WTC11 (cell line): Measurements from ENCODE around the gene ROBO1. TPM values are rescaled to one million over a fixed set of nuclear protein-coding genes. Genes with fewer than 3 reads are reported as not detected.

ENCODE experiments used
- ATAC-seq: fragments of 200-7000 bp; cut with Tn5 transposase; 2 replicates; pipeline ENCODE4 v1.10.0; 2021; ENCODE audit warnings: mild to moderate bottlenecking, moderate library complexity
- CTCF ChIA-PET: fragments of 300-600 bp; sonication (Branson Sonifier 250); formaldehyde crosslinking; loops from one replicate; lab custom pipeline; 2021; ENCODE audit warnings: antibody characterized with exemption; lab: Charles Lee
- POLR2A ChIA-PET: fragments of 350-600 bp; sonication (Branson Sonifier 250); formaldehyde crosslinking; loops from one replicate; lab custom pipeline; 2021; ENCODE audit warnings: antibody characterized with exemption; lab: Charles Lee
- DNase-seq: peaks from one replicate; pipeline ENCODE4 v3.0.0; 2021; ENCODE audit warnings: low spot score
- H3K27ac Mint-ChIP-seq: 2 replicates; pipeline ENCODE4 v1.8.0; 2021; ENCODE audit warnings: mixed read lengths
- H3K27me3 Mint-ChIP-seq: 2 replicates; pipeline ENCODE4 v1.8.0; 2021; ENCODE audit warnings: low read depth, mild to moderate bottlenecking, moderate library complexity, mixed read lengths
- H3K36me3 Mint-ChIP-seq: 2 replicates; pipeline ENCODE4 v1.8.0; 2021; ENCODE audit warnings: mixed read lengths
- H3K4me1 Mint-ChIP-seq: 2 replicates; pipeline ENCODE4 v1.8.0; 2022; ENCODE audit warnings: mixed read lengths
- H3K4me3 Mint-ChIP-seq: 2 replicates; pipeline ENCODE4 v1.8.0; 2021; ENCODE audit warnings: mild to moderate bottlenecking, moderate library complexity, mixed read lengths
- H3K9me3 Mint-ChIP-seq: 2 replicates; pipeline ENCODE4 v1.8.0; 2021; ENCODE audit warnings: mixed read lengths
- ELF4 ChIP-seq: sonication (generic); formaldehyde crosslinking; IDR thresholded peaks from 2 replicates; pipeline ENCODE4 v1.8.1; 2022; ENCODE audit warnings: low read depth, mild to moderate bottlenecking, moderate library complexity, missing genetic modification reagents
- EMX1 ChIP-seq: fragments of 250-450 bp; sonication (Bioruptor Pico); IDR thresholded peaks from 2 replicates; pipeline ENCODE4 v1.8.0; 2021; ENCODE audit warnings: mild to moderate bottlenecking
- ESRRA ChIP-seq: sonication (generic); formaldehyde crosslinking; IDR thresholded peaks from 2 replicates; pipeline ENCODE4 v1.8.1; 2022; ENCODE audit warnings: mild to moderate bottlenecking, missing genetic modification reagents, borderline replicate concordance
- FOXK1 ChIP-seq: sonication (generic); formaldehyde crosslinking; IDR thresholded peaks from 2 replicates; pipeline ENCODE4 v1.8.0; 2022; ENCODE audit warnings: mild to moderate bottlenecking, moderate library complexity, missing genetic modification reagents
- IRF2 ChIP-seq: sonication (generic); formaldehyde crosslinking; IDR thresholded peaks from 2 replicates; pipeline ENCODE4 v1.8.0; 2022; ENCODE audit warnings: low read depth, missing genetic modification reagents, borderline replicate concordance
- JAZF1 ChIP-seq: fragments of 250-450 bp; sonication (Bioruptor Pico); IDR thresholded peaks from 2 replicates; pipeline ENCODE4 v1.9.0; 2021; ENCODE audit warnings: moderate library complexity, mild to moderate bottlenecking, inconsistent platforms
- PRRX2 ChIP-seq: fragments of 250-450 bp; sonication (Bioruptor Pico); IDR thresholded peaks from 2 replicates; pipeline ENCODE4 v1.8.0; 2021; ENCODE audit warnings: mild to moderate bottlenecking
- RORB ChIP-seq: fragments of 250-450 bp; sonication (Bioruptor Pico); IDR thresholded peaks from 2 replicates; pipeline ENCODE4 v1.9.0; 2021; ENCODE audit warnings: mild to moderate bottlenecking
- ZNF138 ChIP-seq: sonication (generic); formaldehyde crosslinking; conservative IDR thresholded peaks from 2 replicates; pipeline ENCODE4 v1.8.1; 2022; ENCODE audit warnings: mild to moderate bottlenecking, moderate library complexity, missing genetic modification reagents
- ZNF671 ChIP-seq: fragments of 250-450 bp; sonication (Bioruptor Pico); IDR thresholded peaks from 2 replicates; pipeline ENCODE4 v1.8.0; 2021; ENCODE audit warnings: mild to moderate bottlenecking
- total RNA-seq: library from RNA; stranded (reverse); gene quantifications from 3 replicates; pipeline ENCODE4 v1.2.3, GENCODE V29; 2021
- TF ChIP-seq, protein P1 (sequence below): fragments of 250-450 bp; sonication (Bioruptor Pico); IDR thresholded peaks from 2 replicates; pipeline ENCODE4 v1.9.0; 2021; ENCODE audit warnings: mild to moderate bottlenecking
- TF ChIP-seq, protein P2 (sequence below): fragments of 250-450 bp; sonication (Bioruptor Pico); IDR thresholded peaks from 2 replicates; pipeline ENCODE4 v1.9.0; 2021; ENCODE audit warnings: mild to moderate bottlenecking
- TF ChIP-seq, protein P3 (sequence below): sonication (generic); formaldehyde crosslinking; IDR thresholded peaks from 2 replicates; pipeline ENCODE4 v1.8.1; 2023; ENCODE audit warnings: mild to moderate bottlenecking, moderate library complexity, missing genetic modification reagents
- TF ChIP-seq, protein P4 (sequence below): sonication (generic); formaldehyde crosslinking; IDR thresholded peaks from 2 replicates; pipeline ENCODE4 v1.8.1; 2022; ENCODE audit warnings: mild to moderate bottlenecking, missing genetic modification reagents, moderate library complexity, borderline replicate concordance
- TF ChIP-seq, protein P5 (sequence below): sonication (generic); formaldehyde crosslinking; IDR thresholded peaks from 2 replicates; pipeline ENCODE4 v1.8.1; 2023; ENCODE audit warnings: mild to moderate bottlenecking, missing genetic modification reagents, borderline replicate concordance
- TF ChIP-seq, protein P6 (sequence below): sonication (generic); formaldehyde crosslinking; IDR thresholded peaks from 2 replicates; pipeline ENCODE4 v1.8.1; 2022; ENCODE audit warnings: low read depth, missing genetic modification reagents, borderline replicate concordance
- TF ChIP-seq, protein P7 (sequence below): sonication (generic); formaldehyde crosslinking; IDR thresholded peaks from 2 replicates; pipeline ENCODE4 v1.8.1; 2022; ENCODE audit warnings: missing genetic modification reagents, borderline replicate concordance
- TF ChIP-seq, protein P8 (sequence below): fragments of 250-450 bp; sonication (Bioruptor Pico); IDR thresholded peaks from 2 replicates; pipeline ENCODE4 v2.1.2; 2022; ENCODE audit warnings: mild to moderate bottlenecking, moderate library complexity
- TF ChIP-seq, protein P9 (sequence below): sonication (generic); formaldehyde crosslinking; IDR thresholded peaks from 2 replicates; pipeline ENCODE4 v1.8.1; 2022; ENCODE audit warnings: low read depth, mild to moderate bottlenecking, moderate library complexity, missing genetic modification reagents, borderline replicate concordance

Gene ROBO1
- total RNA-seq, 1 experiment from 2014 or later: 90.9 TPM

DNA sequence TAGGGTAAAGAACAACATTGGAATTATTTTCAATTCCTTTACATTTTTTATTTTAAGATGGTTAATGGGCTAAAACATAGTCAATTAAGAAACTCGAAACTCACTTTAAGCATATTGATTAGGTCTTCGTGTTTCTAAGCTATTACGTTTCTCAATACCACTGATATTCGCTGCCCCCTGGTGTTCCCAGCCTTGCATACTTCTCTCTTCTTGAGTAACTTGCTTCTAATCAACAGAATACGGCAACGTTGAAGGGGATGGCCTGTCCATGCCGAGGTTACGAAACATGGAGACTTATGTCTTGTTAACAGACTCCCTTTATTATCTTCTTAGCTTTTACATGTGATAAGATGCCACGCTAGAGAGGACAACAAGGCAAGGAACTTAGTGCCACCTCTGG is 43.6 kb downstream of the ROBO1 start:
- Mint-ChIP-seq H3K27ac (no peak overlapping the region), H3K36me3 (no peaks in the 10 kb centered on the region), H3K27me3 (no peaks in the 10 kb centered on the region), H3K4me1 (peaks cover 5% of the 10 kb centered on the region), H3K9me3 (no peaks in the 10 kb centered on the region), H3K4me3 (no peak overlapping the region)
- ChIA-PET CTCF (interaction anchor here (0.5 to 3.0 kb wide), 4 partner anchors 25 to 203 kb away, joined by 3 to 23 read pairs (median 4); no protein-coding TSS in a partner anchor), POLR2A (no interaction called here)
- DNase-seq (peak; percentile 53), ATAC-seq (peak; percentile 59)
- TF ChIP-seq, protein P1, sequence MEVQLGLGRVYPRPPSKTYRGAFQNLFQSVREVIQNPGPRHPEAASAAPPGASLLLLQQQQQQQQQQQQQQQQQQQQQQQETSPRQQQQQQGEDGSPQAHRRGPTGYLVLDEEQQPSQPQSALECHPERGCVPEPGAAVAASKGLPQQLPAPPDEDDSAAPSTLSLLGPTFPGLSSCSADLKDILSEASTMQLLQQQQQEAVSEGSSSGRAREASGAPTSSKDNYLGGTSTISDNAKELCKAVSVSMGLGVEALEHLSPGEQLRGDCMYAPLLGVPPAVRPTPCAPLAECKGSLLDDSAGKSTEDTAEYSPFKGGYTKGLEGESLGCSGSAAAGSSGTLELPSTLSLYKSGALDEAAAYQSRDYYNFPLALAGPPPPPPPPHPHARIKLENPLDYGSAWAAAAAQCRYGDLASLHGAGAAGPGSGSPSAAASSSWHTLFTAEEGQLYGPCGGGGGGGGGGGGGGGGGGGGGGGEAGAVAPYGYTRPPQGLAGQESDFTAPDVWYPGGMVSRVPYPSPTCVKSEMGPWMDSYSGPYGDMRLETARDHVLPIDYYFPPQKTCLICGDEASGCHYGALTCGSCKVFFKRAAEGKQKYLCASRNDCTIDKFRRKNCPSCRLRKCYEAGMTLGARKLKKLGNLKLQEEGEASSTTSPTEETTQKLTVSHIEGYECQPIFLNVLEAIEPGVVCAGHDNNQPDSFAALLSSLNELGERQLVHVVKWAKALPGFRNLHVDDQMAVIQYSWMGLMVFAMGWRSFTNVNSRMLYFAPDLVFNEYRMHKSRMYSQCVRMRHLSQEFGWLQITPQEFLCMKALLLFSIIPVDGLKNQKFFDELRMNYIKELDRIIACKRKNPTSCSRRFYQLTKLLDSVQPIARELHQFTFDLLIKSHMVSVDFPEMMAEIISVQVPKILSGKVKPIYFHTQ: no peak
- TF ChIP-seq, protein P2, sequence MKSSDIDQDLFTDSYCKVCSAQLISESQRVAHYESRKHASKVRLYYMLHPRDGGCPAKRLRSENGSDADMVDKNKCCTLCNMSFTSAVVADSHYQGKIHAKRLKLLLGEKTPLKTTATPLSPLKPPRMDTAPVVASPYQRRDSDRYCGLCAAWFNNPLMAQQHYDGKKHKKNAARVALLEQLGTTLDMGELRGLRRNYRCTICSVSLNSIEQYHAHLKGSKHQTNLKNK (CRISPR knock-in tag): no peak
- TF ChIP-seq RORB (CRISPR knock-in tag) (no peak), ESRRA (CRISPR knock-in tag) (no peak), ELF4 (no peak), IRF2 (CRISPR knock-in tag) (no peak), ZNF138 (no peak), EMX1 (no peak), PRRX2 (CRISPR knock-in tag) (no peak), ZNF671 (CRISPR knock-in tag) (no peak), JAZF1 (CRISPR knock-in tag) (no peak), FOXK1 (CRISPR knock-in tag) (no peak)
- TF ChIP-seq, protein P3, sequence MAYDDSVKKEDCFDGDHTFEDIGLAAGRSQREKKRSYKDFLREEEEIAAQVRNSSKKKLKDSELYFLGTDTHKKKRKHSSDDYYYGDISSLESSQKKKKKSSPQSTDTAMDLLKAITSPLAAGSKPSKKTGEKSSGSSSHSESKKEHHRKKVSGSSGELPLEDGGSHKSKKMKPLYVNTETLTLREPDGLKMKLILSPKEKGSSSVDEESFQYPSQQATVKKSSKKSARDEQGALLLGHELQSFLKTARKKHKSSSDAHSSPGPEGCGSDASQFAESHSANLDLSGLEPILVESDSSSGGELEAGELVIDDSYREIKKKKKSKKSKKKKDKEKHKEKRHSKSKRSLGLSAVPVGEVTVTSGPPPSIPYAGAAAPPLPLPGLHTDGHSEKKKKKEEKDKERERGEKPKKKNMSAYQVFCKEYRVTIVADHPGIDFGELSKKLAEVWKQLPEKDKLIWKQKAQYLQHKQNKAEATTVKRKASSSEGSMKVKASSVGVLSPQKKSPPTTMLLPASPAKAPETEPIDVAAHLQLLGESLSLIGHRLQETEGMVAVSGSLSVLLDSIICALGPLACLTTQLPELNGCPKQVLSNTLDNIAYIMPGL (CRISPR knock-in tag): no peak
- TF ChIP-seq, protein P4, sequence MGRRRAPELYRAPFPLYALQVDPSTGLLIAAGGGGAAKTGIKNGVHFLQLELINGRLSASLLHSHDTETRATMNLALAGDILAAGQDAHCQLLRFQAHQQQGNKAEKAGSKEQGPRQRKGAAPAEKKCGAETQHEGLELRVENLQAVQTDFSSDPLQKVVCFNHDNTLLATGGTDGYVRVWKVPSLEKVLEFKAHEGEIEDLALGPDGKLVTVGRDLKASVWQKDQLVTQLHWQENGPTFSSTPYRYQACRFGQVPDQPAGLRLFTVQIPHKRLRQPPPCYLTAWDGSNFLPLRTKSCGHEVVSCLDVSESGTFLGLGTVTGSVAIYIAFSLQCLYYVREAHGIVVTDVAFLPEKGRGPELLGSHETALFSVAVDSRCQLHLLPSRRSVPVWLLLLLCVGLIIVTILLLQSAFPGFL (CRISPR knock-in tag): no peak
- TF ChIP-seq, protein P5, sequence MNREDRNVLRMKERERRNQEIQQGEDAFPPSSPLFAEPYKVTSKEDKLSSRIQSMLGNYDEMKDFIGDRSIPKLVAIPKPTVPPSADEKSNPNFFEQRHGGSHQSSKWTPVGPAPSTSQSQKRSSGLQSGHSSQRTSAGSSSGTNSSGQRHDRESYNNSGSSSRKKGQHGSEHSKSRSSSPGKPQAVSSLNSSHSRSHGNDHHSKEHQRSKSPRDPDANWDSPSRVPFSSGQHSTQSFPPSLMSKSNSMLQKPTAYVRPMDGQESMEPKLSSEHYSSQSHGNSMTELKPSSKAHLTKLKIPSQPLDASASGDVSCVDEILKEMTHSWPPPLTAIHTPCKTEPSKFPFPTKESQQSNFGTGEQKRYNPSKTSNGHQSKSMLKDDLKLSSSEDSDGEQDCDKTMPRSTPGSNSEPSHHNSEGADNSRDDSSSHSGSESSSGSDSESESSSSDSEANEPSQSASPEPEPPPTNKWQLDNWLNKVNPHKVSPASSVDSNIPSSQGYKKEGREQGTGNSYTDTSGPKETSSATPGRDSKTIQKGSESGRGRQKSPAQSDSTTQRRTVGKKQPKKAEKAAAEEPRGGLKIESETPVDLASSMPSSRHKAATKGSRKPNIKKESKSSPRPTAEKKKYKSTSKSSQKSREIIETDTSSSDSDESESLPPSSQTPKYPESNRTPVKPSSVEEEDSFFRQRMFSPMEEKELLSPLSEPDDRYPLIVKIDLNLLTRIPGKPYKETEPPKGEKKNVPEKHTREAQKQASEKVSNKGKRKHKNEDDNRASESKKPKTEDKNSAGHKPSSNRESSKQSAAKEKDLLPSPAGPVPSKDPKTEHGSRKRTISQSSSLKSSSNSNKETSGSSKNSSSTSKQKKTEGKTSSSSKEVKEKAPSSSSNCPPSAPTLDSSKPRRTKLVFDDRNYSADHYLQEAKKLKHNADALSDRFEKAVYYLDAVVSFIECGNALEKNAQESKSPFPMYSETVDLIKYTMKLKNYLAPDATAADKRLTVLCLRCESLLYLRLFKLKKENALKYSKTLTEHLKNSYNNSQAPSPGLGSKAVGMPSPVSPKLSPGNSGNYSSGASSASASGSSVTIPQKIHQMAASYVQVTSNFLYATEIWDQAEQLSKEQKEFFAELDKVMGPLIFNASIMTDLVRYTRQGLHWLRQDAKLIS: no peak
- TF ChIP-seq, protein P6, sequence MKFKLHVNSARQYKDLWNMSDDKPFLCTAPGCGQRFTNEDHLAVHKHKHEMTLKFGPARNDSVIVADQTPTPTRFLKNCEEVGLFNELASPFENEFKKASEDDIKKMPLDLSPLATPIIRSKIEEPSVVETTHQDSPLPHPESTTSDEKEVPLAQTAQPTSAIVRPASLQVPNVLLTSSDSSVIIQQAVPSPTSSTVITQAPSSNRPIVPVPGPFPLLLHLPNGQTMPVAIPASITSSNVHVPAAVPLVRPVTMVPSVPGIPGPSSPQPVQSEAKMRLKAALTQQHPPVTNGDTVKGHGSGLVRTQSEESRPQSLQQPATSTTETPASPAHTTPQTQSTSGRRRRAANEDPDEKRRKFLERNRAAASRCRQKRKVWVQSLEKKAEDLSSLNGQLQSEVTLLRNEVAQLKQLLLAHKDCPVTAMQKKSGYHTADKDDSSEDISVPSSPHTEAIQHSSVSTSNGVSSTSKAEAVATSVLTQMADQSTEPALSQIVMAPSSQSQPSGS (CRISPR knock-in tag): no peak
- TF ChIP-seq, protein P7, sequence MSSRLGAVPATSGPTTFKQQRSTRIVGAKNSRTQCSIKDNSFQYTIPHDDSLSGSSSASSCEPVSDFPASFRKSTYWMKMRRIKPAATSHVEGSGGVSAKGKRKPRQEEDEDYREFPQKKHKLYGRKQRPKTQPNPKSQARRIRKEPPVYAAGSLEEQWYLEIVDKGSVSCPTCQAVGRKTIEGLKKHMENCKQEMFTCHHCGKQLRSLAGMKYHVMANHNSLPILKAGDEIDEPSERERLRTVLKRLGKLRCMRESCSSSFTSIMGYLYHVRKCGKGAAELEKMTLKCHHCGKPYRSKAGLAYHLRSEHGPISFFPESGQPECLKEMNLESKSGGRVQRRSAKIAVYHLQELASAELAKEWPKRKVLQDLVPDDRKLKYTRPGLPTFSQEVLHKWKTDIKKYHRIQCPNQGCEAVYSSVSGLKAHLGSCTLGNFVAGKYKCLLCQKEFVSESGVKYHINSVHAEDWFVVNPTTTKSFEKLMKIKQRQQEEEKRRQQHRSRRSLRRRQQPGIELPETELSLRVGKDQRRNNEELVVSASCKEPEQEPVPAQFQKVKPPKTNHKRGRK: no peak
- TF ChIP-seq, protein P8, sequence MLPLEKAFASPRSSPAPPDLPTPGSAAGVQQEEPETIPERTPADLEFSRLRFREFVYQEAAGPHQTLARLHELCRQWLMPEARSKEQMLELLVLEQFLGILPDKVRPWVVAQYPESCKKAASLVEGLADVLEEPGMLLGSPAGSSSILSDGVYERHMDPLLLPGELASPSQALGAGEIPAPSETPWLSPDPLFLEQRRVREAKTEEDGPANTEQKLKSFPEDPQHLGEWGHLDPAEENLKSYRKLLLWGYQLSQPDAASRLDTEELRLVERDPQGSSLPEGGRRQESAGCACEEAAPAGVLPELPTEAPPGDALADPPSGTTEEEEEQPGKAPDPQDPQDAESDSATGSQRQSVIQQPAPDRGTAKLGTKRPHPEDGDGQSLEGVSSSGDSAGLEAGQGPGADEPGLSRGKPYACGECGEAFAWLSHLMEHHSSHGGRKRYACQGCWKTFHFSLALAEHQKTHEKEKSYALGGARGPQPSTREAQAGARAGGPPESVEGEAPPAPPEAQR (CRISPR knock-in tag): no peak
- TF ChIP-seq, protein P9, sequence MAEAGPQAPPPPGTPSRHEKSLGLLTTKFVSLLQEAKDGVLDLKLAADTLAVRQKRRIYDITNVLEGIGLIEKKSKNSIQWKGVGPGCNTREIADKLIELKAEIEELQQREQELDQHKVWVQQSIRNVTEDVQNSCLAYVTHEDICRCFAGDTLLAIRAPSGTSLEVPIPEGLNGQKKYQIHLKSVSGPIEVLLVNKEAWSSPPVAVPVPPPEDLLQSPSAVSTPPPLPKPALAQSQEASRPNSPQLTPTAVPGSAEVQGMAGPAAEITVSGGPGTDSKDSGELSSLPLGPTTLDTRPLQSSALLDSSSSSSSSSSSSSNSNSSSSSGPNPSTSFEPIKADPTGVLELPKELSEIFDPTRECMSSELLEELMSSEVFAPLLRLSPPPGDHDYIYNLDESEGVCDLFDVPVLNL (CRISPR knock-in tag): no peak
